Heart right ventricle (tissue), 16 donors: ENCODE measurements around the gene SLC8B1. TPM values are rescaled to one million over a fixed set of nuclear protein-coding genes. Genes with fewer than 3 reads are reported as not detected.

ENCODE experiments used
- ATAC-seq, 8 donors: fragments of 200-7000 bp; cut with Tn5 transposase; one replicate each; pipeline ENCODE4 v1.9.1; 2020; ENCODE audit warnings: mild to moderate bottlenecking in 8 of 8, moderate library complexity in 8 of 8, moderate number of reproducible peaks in 1 of 8
- DNase-seq, 2 donors: peaks; one replicate each; pipeline ENCODE4 v3.0.0-alpha.2; 2020
- H3K27ac ChIP-seq, 10 donors: fragments of 200-600 bp; sonication (generic) in 2 of 10; one replicate each; pipeline versions ENCODE4 v1.5.0 to v1.8.0; 2020 to 2022; ENCODE audit warnings: mild to moderate bottlenecking in 3 of 10
- H3K27me3 ChIP-seq, 7 donors: fragments of 200-600 bp; one replicate each; pipeline ENCODE4 v1.8.0; 2021 to 2022; ENCODE audit warnings: mild to moderate bottlenecking in 2 of 7
- H3K36me3 ChIP-seq, 9 donors: fragments of 200-600 bp; sonication (generic) in 1 of 9; one replicate each; pipeline versions ENCODE4 v1.5.0 to v1.8.0; 2020 to 2022; ENCODE audit warnings: mild to moderate bottlenecking in 2 of 9
- H3K4me1 ChIP-seq, 9 donors: fragments of 200-600 bp; sonication (generic) in 1 of 9; one replicate each; pipeline versions ENCODE4 v1.5.0 to v1.8.0; 2020 to 2022; ENCODE audit warnings: mild to moderate bottlenecking in 4 of 9
- H3K4me3 ChIP-seq, 10 donors: fragments of 200-600 bp; sonication (generic) in 2 of 10; one replicate each; pipeline versions ENCODE4 v1.5.0 to v1.8.0; 2020 to 2022; ENCODE audit warnings: mild to moderate bottlenecking in 7 of 10, moderate library complexity in 2 of 10
- H3K9me3 ChIP-seq, 11 donors: fragments of 200-600 bp in 10 of 11; sonication (generic) in 2 of 11; one replicate each; pipeline versions ENCODE4 v1.5.0 to v1.8.0; 2013 to 2022; ENCODE audit warnings: mild to moderate bottlenecking in 2 of 11, control low read depth in 1 of 11, moderate library complexity in 1 of 11
- CTCF ChIP-seq, 9 donors: fragments of 200-600 bp; sonication (generic) in 2 of 9; IDR thresholded peaks; one replicate each; pipeline versions ENCODE4 v1.5.0 to v1.8.0; 2021 to 2022; ENCODE audit warnings: antibody characterized with exemption in 9 of 9, mild to moderate bottlenecking in 5 of 9, moderate library complexity in 1 of 9
- WGBS, 2 donors: extraction: QIAGEN DNeasy Blood & Tissue Kit; methylation state at CpG; one replicate each; pipeline ENCODE4 v1.1.7; 2013; ENCODE audit warnings: inconsistent platforms in 1 of 2; 5-methylcytosine and 5-hydroxymethylcytosine counted together
- intact Hi-C, 10 donors: fragments of 100-400 bp; cut with DNase I; formaldehyde crosslinking; loops; one replicate each; pipeline versions ENCODE4 v1.11.1 to v1.14.2; 2022
- polyA plus RNA-seq, 2 donors: library from polyadenylated mRNA; stranded (reverse); fragments of 200-250 nt; gene quantifications; one replicate each; pipeline ENCODE4 v1.2.3, GENCODE V29; 2013
- total RNA-seq, 10 donors: library from RNA; stranded (reverse); fragmentation: NEBNext Ultra II Directional in 3 of 10; extraction: Animal tissue kit (Norgen Biotek cat#: 25700) in 3 of 10; gene quantifications; one replicate each; pipeline versions ENCODE4 v1.2.1 to v1.2.4, GENCODE V29; 2021 to 2023
- donor health status: Arrhythmogenic right ventricular cardiomyopathy.
- donor health status: ischemic (EF 13 %, LVEDD 7.1; RV severe dilation, severe dysfunction).
- donor health status: healthy with polysubstance abuse.
- donor health status: DM: no; HTN: yes; CAD: no.
- donor health status: DM: no; HTN: no; CAD: no.
- donor health status: ischemic (EF 25% LVEDD 6.9; RV normal size, moderate dysfunction).
- donor health status: ischemic (EF 25% LVEDD 5.7; RV mildly dilated, moderate dysfunction).
- donor health status: healthy.
- donor health status: DM: yes; HTN: yes; CAD: no.
- donor health status: Ischemic cardiomyopathy.
- donor health status: ischemic (EF 35%, LVEDD 5.7; RV mildly dilated, moderate dysfunction).
- donor health status: nonischemic (EF 11% LVEDD 7.7; RV severe dilation, severe dysfunction).
- donor health status: DM: yes; HTN: yes; CAD: no.
- donor health status: PGD.
- donor health status: ischemic (EF 29% LVEDD 5.4; RV normal size, mild dysfunction).
- donor health status: nonischemic (EF 23%, LVEDD 6.1; RV moderate dilation, normal function).

The SLC8B1 gene
- total and polyA plus RNA-seq, 12 donors, result 7.2 to 16.9 (median 11.9) TPM

DNA sequence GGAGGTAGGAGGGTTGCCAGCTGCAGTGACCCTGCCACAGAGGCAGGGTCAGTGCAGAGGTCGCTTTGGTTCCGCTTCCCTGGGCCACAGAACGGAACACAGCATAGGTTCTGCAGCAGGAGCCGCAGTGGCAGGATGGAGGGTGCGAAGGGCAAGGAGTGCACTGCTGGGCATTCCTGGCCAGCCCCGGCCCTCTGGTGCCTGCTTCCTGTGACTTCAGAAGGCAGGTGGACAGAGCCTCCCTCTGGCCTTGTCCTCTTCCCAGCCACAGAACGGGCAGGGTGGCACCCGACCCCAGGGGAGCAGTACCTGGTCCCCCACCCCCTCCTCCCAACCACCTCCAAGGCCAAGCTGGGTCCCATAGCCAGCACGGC, 37.7 kb downstream of the SLC8B1 start:
- peak in 3 of 8 donors; percentile 1 to 2 (median 1) for ATAC-seq
- intact Hi-C loops, result no loop called here
- Histone ChIP-seq H3K36me3 (peaks cover 0 to 94% (median 45%) of the 10 kb centered on the region in 9 donors), H3K4me3 (no peak overlapping the region), H3K9me3 (no peaks in the 10 kb centered on the region), H3K27ac (peak overlapping the region in 8 of 10 donors; percentile 43 to 90 (median 81)), H3K4me1 (peaks cover 5 to 59% (median 33%) of the 10 kb centered on the region in 9 donors), H3K27me3 (no peaks in the 10 kb centered on the region)
- DNase-seq, result no peak
- WGBS, 2 donors, result 83 to 89% methylated on average over 9 of the region's 9 CpGs
- TF ChIP-seq CTCF (IDR thresholded peaks at IDR 0.05), result no peak

GRCh38 chr12:113296557-113297213, 38.2 kb downstream of the SLC8B1 start:
- peaks cover 5 to 59% (median 33%) of the 10 kb centered on the region in 9 donors for H3K4me1 ChIP-seq

GRCh38 chr12:113295886-113296556, 38.9 kb downstream of the SLC8B1 start:
- Histone ChIP-seq H3K4me1 (peaks cover 5 to 59% (median 33%) of the 10 kb centered on the region in 9 donors), H3K36me3 (peaks cover 0 to 96% (median 57%) of the 10 kb centered on the region in 9 donors), H3K27ac (peak overlapping the region in 6 of 10 donors; percentile 37 to 90 (median 81)), H3K4me3 (no peak overlapping the region), H3K27me3 (no peaks in the 10 kb centered on the region), H3K9me3 (no peaks in the 10 kb centered on the region)
- intact Hi-C loops, result no loop called here
- DNase-seq, result no peak
- ATAC-seq, result no peak
- 91% methylated on average over 24 of the region's 24 CpGs for WGBS, 2 donors
- no peak for TF ChIP-seq CTCF (IDR thresholded peaks at IDR 0.05)

More at GRCh38 chr12:113296557-113297213, 38.2 kb downstream of the SLC8B1 start:
- Histone ChIP-seq H3K36me3 (peaks cover 0 to 94% (median 50%) of the 10 kb centered on the region in 9 donors), H3K27ac (peak overlapping the region in 8 of 10 donors; percentile 7 to 90 (median 81)), H3K9me3 (no peaks in the 10 kb centered on the region), H3K4me3 (no peak overlapping the region), H3K27me3 (no peaks in the 10 kb centered on the region)
- TF ChIP-seq CTCF (IDR thresholded peaks at IDR 0.05), result no peak
- intact Hi-C loops, result no loop called here
- WGBS, 2 donors, result 76% methylated on average over 23 of the region's 23 CpGs
- peak in 2 of 8 donors; percentile 5 to 10 for ATAC-seq
- DNase-seq, result no peak

DNA sequence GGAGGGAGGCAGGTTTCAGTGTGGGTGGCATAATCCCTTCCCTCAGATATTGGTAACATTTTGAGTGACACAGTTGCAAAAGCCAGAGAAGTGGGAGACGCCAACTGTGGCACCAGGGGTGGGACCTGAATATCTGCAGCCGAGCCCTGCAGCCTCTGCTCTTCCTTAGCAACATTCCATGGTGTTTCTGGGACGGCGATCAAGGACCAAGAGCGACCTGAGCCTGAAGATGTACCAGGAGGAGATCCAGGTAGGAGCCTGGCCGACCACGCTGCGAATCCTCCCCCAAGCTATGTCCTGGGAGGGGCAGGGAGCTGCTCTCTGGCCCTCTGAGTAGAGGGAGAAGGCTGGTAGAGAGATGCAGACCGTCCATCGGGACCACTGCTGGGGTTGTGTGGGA, 41.8 kb downstream of the SLC8B1 start:
- peaks cover 0 to 53% (median 20%) of the 10 kb centered on the region in 9 donors for H3K4me1 ChIP-seq
- no peak for TF ChIP-seq CTCF (IDR thresholded peaks at IDR 0.05)
- H3K36me3 ChIP-seq, result peaks cover 0 to 100% (median 82%) of the 10 kb centered on the region in 9 donors
- intact Hi-C loops, result no loop called here
- 95 to 96% methylated on average over 10 of the region's 10 CpGs for WGBS, 2 donors
- DNase-seq (no peak), ATAC-seq (no peak)
- H3K27ac ChIP-seq, result no peak overlapping the region
- no peaks in the 10 kb centered on the region for H3K9me3 ChIP-seq
- no peaks in the 10 kb centered on the region for H3K27me3 ChIP-seq
- H3K4me3 ChIP-seq, result no peak overlapping the region
